ENCODE results near the gene CADM1.

GRCh38 chr11:115148101-115148500 is 356.1 kb downstream of the CADM1 start:
- TF ChIP-seq, protein P1, sequence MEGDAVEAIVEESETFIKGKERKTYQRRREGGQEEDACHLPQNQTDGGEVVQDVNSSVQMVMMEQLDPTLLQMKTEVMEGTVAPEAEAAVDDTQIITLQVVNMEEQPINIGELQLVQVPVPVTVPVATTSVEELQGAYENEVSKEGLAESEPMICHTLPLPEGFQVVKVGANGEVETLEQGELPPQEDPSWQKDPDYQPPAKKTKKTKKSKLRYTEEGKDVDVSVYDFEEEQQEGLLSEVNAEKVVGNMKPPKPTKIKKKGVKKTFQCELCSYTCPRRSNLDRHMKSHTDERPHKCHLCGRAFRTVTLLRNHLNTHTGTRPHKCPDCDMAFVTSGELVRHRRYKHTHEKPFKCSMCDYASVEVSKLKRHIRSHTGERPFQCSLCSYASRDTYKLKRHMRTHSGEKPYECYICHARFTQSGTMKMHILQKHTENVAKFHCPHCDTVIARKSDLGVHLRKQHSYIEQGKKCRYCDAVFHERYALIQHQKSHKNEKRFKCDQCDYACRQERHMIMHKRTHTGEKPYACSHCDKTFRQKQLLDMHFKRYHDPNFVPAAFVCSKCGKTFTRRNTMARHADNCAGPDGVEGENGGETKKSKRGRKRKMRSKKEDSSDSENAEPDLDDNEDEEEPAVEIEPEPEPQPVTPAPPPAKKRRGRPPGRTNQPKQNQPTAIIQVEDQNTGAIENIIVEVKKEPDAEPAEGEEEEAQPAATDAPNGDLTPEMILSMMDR (conservative IDR thresholded peaks at IDR 0.05 in 1 of 2, IDR thresholded peaks at IDR 0.05 in 1 of 2; ENCODE audit: extremely low read depth in 1 of 2, insufficient read depth in 1 of 2, low read depth in 1 of 2, low read length in 2 of 2), result no peak
- TF ChIP-seq EZH2 (IDR thresholded peaks at IDR 0.05; ENCODE audit: borderline replicate concordance, low read length), result no peak
